Measurements from ENCODE around the gene CWC15.

DNA sequence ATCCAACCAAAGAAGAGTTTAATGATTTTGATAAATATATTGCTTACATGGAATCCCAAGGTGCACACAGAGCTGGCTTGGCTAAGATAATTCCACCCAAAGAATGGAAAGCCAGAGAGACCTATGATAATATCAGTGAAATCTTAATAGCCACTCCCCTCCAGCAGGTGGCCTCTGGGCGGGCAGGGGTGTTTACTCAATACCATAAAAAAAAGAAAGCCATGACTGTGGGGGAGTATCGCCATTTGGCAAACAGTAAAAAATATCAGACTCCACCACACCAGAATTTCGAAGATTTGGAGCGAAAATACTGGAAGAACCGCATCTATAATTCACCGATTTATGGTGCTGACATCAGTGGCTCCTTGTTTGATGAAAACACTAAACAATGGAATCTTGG, 24.1 kb upstream of the CWC15 start:
- TF ChIP-seq ZNF367 (CRISPR knock-in tag; IDR thresholded peaks at IDR 0.05; ENCODE audit: borderline replicate concordance) (no peak), NR2C2 (CRISPR knock-in tag; IDR thresholded peaks at IDR 0.05; ENCODE audit: borderline replicate concordance) (no peak), ZSCAN30 (CRISPR knock-in tag; IDR thresholded peaks at IDR 0.05) (no peak), ZFP90 (CRISPR knock-in tag; IDR thresholded peaks at IDR 0.05; ENCODE audit: borderline replicate concordance) (no peak), ZNF274 (CRISPR knock-in tag; IDR thresholded peaks at IDR 0.05) (no peak), HOXA5 (CRISPR knock-in tag; IDR thresholded peaks at IDR 0.05) (no peak), SIN3A (IDR thresholded peaks at IDR 0.05; ENCODE audit: borderline replicate concordance, low read depth, low read length) (no peak)
- TF ChIP-seq, protein P1, sequence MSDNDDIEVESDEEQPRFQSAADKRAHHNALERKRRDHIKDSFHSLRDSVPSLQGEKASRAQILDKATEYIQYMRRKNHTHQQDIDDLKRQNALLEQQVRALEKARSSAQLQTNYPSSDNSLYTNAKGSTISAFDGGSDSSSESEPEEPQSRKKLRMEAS (IDR thresholded peaks at IDR 0.05) = no peak
- TF ChIP-seq, protein P2, sequence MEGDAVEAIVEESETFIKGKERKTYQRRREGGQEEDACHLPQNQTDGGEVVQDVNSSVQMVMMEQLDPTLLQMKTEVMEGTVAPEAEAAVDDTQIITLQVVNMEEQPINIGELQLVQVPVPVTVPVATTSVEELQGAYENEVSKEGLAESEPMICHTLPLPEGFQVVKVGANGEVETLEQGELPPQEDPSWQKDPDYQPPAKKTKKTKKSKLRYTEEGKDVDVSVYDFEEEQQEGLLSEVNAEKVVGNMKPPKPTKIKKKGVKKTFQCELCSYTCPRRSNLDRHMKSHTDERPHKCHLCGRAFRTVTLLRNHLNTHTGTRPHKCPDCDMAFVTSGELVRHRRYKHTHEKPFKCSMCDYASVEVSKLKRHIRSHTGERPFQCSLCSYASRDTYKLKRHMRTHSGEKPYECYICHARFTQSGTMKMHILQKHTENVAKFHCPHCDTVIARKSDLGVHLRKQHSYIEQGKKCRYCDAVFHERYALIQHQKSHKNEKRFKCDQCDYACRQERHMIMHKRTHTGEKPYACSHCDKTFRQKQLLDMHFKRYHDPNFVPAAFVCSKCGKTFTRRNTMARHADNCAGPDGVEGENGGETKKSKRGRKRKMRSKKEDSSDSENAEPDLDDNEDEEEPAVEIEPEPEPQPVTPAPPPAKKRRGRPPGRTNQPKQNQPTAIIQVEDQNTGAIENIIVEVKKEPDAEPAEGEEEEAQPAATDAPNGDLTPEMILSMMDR (CRISPR knock-in tag; IDR thresholded peaks at IDR 0.05) = no peak
